ENCODE data around the gene LIAS. TPM values are rescaled to one million over a fixed set of nuclear protein-coding genes. Genes with fewer than 3 reads are reported as not detected.

The LIAS gene
- total and polyA plus RNA-seq, 2 of the 13 experiments (the other 11 are each of a cell fraction or from before 2014, with no cell fraction given) = 16.0 to 16.6 TPM

DNA sequence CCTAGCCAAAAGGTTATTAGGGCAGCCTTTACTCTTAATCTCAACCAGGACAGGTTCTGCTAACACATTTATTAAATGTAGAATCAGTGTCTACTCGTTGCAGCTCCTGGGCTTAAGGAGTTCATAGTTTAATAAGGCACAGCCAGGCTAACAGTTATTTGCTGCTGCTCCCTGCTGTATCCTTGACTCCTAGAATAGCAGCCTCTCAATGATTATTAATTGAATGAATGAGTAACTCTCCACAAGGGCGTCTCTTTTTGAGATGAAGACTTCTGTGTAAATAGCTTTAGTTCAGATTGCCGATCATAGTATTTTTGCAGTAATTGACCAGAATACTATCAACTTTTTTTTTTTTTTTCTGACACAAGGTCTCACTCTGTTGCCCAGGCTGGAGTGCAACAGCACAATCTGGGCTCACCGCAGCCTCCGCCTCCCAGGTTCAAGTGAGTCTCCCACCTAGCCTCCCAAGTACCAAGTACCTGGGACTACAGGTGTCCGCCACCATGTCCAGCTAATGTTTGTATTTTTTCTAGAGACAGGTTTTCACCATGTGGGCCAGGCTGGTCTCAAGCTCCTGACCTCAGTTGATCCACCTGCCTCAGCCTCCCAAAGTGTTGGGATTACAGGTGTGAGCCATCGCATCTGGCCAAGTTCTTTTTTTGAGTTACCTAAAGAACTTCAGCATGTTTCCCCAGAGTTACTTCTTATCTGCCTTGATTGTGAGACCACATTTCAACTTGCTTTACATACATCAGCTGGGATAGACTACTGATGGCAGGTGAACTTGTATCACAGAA is 65.5 kb downstream of the LIAS start:
- DNase-seq (ENCODE audit: low spot score) (peak; percentile 38), FAIRE-seq (no peak), ATAC-seq (no peak)
- no peak overlapping the region for H2AFZ ChIP-seq (ENCODE audit: low read length)
- H4K20me1 ChIP-seq (ENCODE audit: insufficient read depth, low read length) = peaks cover 45% of the 10 kb centered on the region
- WGBS (ENCODE audit: low lambda C conversion rate) = 2% methylated on average over 7 of the region's 7 CpGs
- H3K79me2 ChIP-seq (ENCODE audit: insufficient read depth, low read length) = peaks cover 88% of the 10 kb centered on the region
- H3K4me2 ChIP-seq (ENCODE audit: low read depth, low read length) = peak overlapping the region; percentile 72
- ChIA-PET CTCF (ENCODE audit: low intra/inter-chr PET ratio, low total read pairs) (no interaction called here), POLR2A (interaction anchor here (0.9 to 4.0 kb wide), 7 partner anchors 9 to 115 kb away, joined by 3 to 30 read pairs (median 4); partner anchors contain the start of gene SMIM14)
- peak overlapping the region; percentile 78 for H3K9ac ChIP-seq (ENCODE audit: insufficient read depth, low read depth, low read length)
- H3K4me1 ChIP-seq (ENCODE audit: insufficient read depth, low read length) = peaks cover 41% of the 10 kb centered on the region
- peaks cover 4 to 13% of the 10 kb centered on the region in 2 experiments; a peak in 3 of 5 replicates for H3K36me3 ChIP-seq (replicated peaks in 1 of 2; ENCODE audit: control insufficient read depth in 1 of 2, insufficient read depth in 2 of 2, low read length in 2 of 2)
- in situ Hi-C loops (cut with HindIII; ENCODE audit: extremely low pct_ligation_motif_present, low pct_unique_long_range_greater_than_20kb) (no loop called here), intact Hi-C loops (cut with micrococcal nuclease; ENCODE audit: unreplicated experiment) (loop anchor here (5.0 kb wide), 1 partner anchor 57 kb away; no protein-coding TSS in a partner anchor)
- peaks cover 0 to 4% of the 10 kb centered on the region in 2 experiments; a peak in 1 of 5 replicates for H3K27me3 ChIP-seq (ENCODE audit: control insufficient read depth in 1 of 2, insufficient read depth in 2 of 2, low read length in 2 of 2)
- peak overlapping the region; percentile 94 for H3K27ac ChIP-seq (ENCODE audit: extremely low read length, insufficient read depth, low read length)
- no TSS peak for BruUV-seq (replicated peaks)
- H3K4me3 ChIP-seq (replicated peaks in 1 of 3; ENCODE audit: insufficient read depth in 1 of 3, low read depth in 2 of 3, low read length in 3 of 3) = peak overlapping the region; percentile 68 to 96 (median 96)
- H3K9me3 ChIP-seq (ENCODE audit: low read length) = no peaks in the 10 kb centered on the region
- TF ChIP-seq SSRP1 (CRISPR knock-in tag; IDR thresholded peaks at IDR 0.05) (peak; percentile 82), ZNF614 (CRISPR knock-in tag; IDR thresholded peaks at IDR 0.05; ENCODE audit: borderline replicate concordance) (no peak), ZNF460 (CRISPR knock-in tag; IDR thresholded peaks at IDR 0.05; ENCODE audit: borderline replicate concordance) (peak; percentile 94), KDM5B (CRISPR knock-in tag; IDR thresholded peaks at IDR 0.05; ENCODE audit: borderline replicate concordance) (no peak), CHD2 (IDR thresholded peaks at IDR 0.05; ENCODE audit: low read depth, low read length) (no peak), REPIN1 (CRISPR knock-in tag; IDR thresholded peaks at IDR 0.05; ENCODE audit: borderline replicate concordance, low read depth) (no peak), GABPB1 (CRISPR knock-in tag; IDR thresholded peaks at IDR 0.05) (no peak), SATB2 (CRISPR knock-in tag; IDR thresholded peaks at IDR 0.05) (no peak), ZBTB1 (CRISPR knock-in tag; IDR thresholded peaks at IDR 0.05; ENCODE audit: borderline replicate concordance) (no peak), ZNF10 (CRISPR knock-in tag; IDR thresholded peaks at IDR 0.05; ENCODE audit: borderline replicate concordance, low read depth) (no peak), ZNF496 (CRISPR knock-in tag; IDR thresholded peaks at IDR 0.05; ENCODE audit: insufficient replicate concordance) (no peak), POLR2G (IDR thresholded peaks at IDR 0.05; ENCODE audit: low read depth, low read length) (peak; percentile 50; the same call in 1 of the 2 replicates), ZNF160 (CRISPR knock-in tag; IDR thresholded peaks at IDR 0.05) (no peak), POLR2A (IDR thresholded peaks at IDR 0.05; ENCODE audit: insufficient read depth in 1 of 2, low read depth in 2 of 2, low read length in 2 of 2) (peak; percentile 15 to 63; a peak in 2 of 4 replicates), ZC3H4 (CRISPR knock-in tag; IDR thresholded peaks at IDR 0.05; ENCODE audit: borderline replicate concordance) (peak; percentile 71)
- TF ChIP-seq, protein P1, sequence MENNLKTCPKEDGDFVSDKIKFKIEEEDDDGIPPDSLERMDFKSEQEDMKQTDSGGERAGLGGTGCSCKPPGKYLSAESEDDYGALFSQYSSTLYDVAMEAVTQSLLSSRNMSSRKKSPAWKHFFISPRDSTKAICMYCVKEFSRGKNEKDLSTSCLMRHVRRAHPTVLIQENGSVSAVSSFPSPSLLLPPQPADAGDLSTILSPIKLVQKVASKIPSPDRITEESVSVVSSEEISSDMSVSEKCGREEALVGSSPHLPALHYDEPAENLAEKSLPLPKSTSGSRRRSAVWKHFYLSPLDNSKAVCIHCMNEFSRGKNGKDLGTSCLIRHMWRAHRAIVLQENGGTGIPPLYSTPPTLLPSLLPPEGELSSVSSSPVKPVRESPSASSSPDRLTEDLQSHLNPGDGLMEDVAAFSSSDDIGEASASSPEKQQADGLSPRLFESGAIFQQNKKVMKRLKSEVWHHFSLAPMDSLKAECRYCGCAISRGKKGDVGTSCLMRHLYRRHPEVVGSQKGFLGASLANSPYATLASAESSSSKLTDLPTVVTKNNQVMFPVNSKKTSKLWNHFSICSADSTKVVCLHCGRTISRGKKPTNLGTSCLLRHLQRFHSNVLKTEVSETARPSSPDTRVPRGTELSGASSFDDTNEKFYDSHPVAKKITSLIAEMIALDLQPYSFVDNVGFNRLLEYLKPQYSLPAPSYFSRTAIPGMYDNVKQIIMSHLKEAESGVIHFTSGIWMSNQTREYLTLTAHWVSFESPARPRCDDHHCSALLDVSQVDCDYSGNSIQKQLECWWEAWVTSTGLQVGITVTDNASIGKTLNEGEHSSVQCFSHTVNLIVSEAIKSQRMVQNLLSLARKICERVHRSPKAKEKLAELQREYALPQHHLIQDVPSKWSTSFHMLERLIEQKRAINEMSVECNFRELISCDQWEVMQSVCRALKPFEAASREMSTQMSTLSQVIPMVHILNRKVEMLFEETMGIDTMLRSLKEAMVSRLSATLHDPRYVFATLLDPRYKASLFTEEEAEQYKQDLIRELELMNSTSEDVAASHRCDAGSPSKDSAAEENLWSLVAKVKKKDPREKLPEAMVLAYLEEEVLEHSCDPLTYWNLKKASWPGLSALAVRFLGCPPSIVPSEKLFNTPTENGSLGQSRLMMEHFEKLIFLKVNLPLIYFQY (CRISPR knock-in tag; IDR thresholded peaks at IDR 0.05; ENCODE audit: borderline replicate concordance) = no peak
- TF ChIP-seq, protein P2, sequence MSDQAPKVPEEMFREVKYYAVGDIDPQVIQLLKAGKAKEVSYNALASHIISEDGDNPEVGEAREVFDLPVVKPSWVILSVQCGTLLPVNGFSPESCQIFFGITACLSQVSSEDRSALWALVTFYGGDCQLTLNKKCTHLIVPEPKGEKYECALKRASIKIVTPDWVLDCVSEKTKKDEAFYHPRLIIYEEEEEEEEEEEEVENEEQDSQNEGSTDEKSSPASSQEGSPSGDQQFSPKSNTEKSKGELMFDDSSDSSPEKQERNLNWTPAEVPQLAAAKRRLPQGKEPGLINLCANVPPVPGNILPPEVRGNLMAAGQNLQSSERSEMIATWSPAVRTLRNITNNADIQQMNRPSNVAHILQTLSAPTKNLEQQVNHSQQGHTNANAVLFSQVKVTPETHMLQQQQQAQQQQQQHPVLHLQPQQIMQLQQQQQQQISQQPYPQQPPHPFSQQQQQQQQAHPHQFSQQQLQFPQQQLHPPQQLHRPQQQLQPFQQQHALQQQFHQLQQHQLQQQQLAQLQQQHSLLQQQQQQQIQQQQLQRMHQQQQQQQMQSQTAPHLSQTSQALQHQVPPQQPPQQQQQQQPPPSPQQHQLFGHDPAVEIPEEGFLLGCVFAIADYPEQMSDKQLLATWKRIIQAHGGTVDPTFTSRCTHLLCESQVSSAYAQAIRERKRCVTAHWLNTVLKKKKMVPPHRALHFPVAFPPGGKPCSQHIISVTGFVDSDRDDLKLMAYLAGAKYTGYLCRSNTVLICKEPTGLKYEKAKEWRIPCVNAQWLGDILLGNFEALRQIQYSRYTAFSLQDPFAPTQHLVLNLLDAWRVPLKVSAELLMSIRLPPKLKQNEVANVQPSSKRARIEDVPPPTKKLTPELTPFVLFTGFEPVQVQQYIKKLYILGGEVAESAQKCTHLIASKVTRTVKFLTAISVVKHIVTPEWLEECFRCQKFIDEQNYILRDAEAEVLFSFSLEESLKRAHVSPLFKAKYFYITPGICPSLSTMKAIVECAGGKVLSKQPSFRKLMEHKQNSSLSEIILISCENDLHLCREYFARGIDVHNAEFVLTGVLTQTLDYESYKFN (CRISPR knock-in tag; conservative IDR thresholded peaks at IDR 0.05) = no peak

All from HepG2 (cell line).